HCT116 (cell line): ENCODE results near the gene DIP2C. TPM values are rescaled to one million over a fixed set of nuclear protein-coding genes. Genes with fewer than 3 reads are reported as not detected.

Source experiments
- ATAC-seq: fragments of 200-7000 bp; cut with Tn5 transposase; 2 replicates; pipeline ENCODE4 v1.9.1; 2020; ENCODE audit warnings: mild to moderate bottlenecking, moderate library complexity
- BruUV-seq: library from RNA; stranded (reverse); fragments of 400-500 nt; replicated peaks from 2 replicates; lab custom pipeline; 2021; lab: Mats Ljungman, UMichigan
- CTCF ChIA-PET: fragments of 300-600 bp; sonication (Branson Sonifier 250); formaldehyde crosslinking; loops from one replicate; lab custom pipeline; 2021; ENCODE audit warnings: antibody characterized with exemption; lab: Charles Lee
- POLR2A ChIA-PET: fragments of 300-600, 350-600 bp; sonication (Branson Sonifier 250); formaldehyde crosslinking; loops from one replicate; lab custom pipeline; 2021; ENCODE audit warnings: antibody characterized with exemption; lab: Charles Lee
- RAD21 ChIA-PET, 2 experiments: fragments of 300-600 bp; sonication (Branson Sonifier 250); formaldehyde crosslinking; loops; one replicate each; lab custom pipeline; 2023; ENCODE audit warnings: low total read pairs in 2 of 2; ENCODE audit not compliant: uncharacterized antibody in 2 of 2, unreplicated experiment in 2 of 2, low non-redundant PET in 1 of 2; lab: Charles Lee
- DNase-seq: peaks from one replicate; pipeline ENCODE4 v3.0.0-alpha.2; 2010; ENCODE audit warnings: low read depth, low spot score
- H2AFZ ChIP-seq: fragments of 200-600 bp; shearing (Covaris generic), sonication (generic); 2 replicates; pipeline ENCODE4 v1.6.1; 2017; ENCODE audit warnings: low read depth, mixed run types, mixed read lengths, antibody characterized with exemption, low read length; ENCODE audit not compliant: poor library complexity, severe bottlenecking
- H3K27ac ChIP-seq: 2 replicates; pipeline ENCODE4 v1.5.1; 2012; ENCODE audit warnings: low read depth, low read length
- H3K27me3 ChIP-seq: fragments of 200-600 bp; sonication (generic); 2 replicates; pipeline ENCODE4 v1.6.1; 2016; ENCODE audit warnings: mixed run types, low read length, mixed read lengths; ENCODE audit not compliant: insufficient read depth
- H3K36me3 ChIP-seq, 2 experiments: fragments of 200-500 bp in 1 of 2; fragments of 200-600 bp in 1 of 2; sonication (Bioruptor generic) in 1 of 2; sonication (generic) in 1 of 2; 2 replicates each; pipeline versions ENCODE4 v1.5.1 to v1.6.1; 2014 to 2016; ENCODE audit warnings: low read length in 2 of 2, inconsistent platforms in 1 of 2, mixed read lengths in 1 of 2, mixed run types in 1 of 2; ENCODE audit not compliant: insufficient read depth in 2 of 2, control insufficient read depth in 1 of 2
- H3K4me1 ChIP-seq, 2 experiments: fragments of 200-600 bp in 1 of 2; sonication (generic) in 1 of 2; 2 replicates each; pipeline versions ENCODE4 v1.5.1 to v1.6.1; 2012 to 2017; ENCODE audit warnings: low read length in 2 of 2, inconsistent platforms in 1 of 2, mild to moderate bottlenecking in 1 of 2, mixed read lengths in 1 of 2, mixed run types in 1 of 2, moderate library complexity in 1 of 2; ENCODE audit not compliant: insufficient read depth in 2 of 2, control insufficient read depth in 1 of 2
- H3K4me2 ChIP-seq: fragments of 200-600 bp; sonication (generic); 2 replicates; pipeline ENCODE4 v1.6.1; 2017; ENCODE audit warnings: mixed run types, low read length, mixed read lengths
- H3K4me3 ChIP-seq, 2 experiments: fragments of 200-600 bp in 1 of 2; sonication (generic) in 1 of 2; replicated peaks in 1 of 2; 2 replicates each; pipeline ENCODE4 v1.5.1; 2011 to 2016; ENCODE audit warnings: low read length in 2 of 2, control low read depth in 1 of 2, low read depth in 1 of 2, mild to moderate bottlenecking in 1 of 2, mixed read lengths in 1 of 2, mixed run types in 1 of 2
- H3K79me2 ChIP-seq: fragments of 200-600 bp; sonication (generic); 2 replicates; pipeline ENCODE4 v1.6.1; 2017; ENCODE audit warnings: mild to moderate bottlenecking, mixed run types, low read length, moderate library complexity, mixed read lengths; ENCODE audit not compliant: insufficient read depth
- H3K9ac ChIP-seq: fragments of 200-600 bp; sonication (generic); 2 replicates; pipeline ENCODE4 v1.6.1; 2016; ENCODE audit warnings: low read length, mixed read lengths
- H3K9me2 ChIP-seq: fragments of 200-600 bp; sonication (generic), shearing (Covaris generic); 2 replicates; pipeline ENCODE4 v1.6.1; 2017; ENCODE audit warnings: mixed run types, mild to moderate bottlenecking, moderate library complexity; ENCODE audit not compliant: insufficient read depth
- H3K9me3 ChIP-seq, 2 experiments: fragments of 200-500 bp in 1 of 2; fragments of 200-600 bp in 1 of 2; sonication (Bioruptor generic) in 1 of 2; sonication (generic) in 1 of 2; 2 replicates each; pipeline ENCODE4 v1.6.1; 2014 to 2017; ENCODE audit warnings: low read length in 2 of 2, mixed read lengths in 2 of 2, inconsistent platforms in 1 of 2, low read depth in 1 of 2, mild to moderate bottlenecking in 1 of 2, mixed run types in 1 of 2, moderate library complexity in 1 of 2; ENCODE audit not compliant: control insufficient read depth in 1 of 2, insufficient read depth in 1 of 2
- H4K20me1 ChIP-seq: fragments of 200-600 bp; sonication (generic), shearing (Covaris generic); 2 replicates; pipeline ENCODE4 v1.6.1; 2017; ENCODE audit warnings: mixed run types, mild to moderate bottlenecking, moderate library complexity; ENCODE audit not compliant: insufficient read depth
- CBX3 ChIP-seq: IDR thresholded peaks from 2 replicates; pipeline ENCODE4 v1.6.1; 2012; ENCODE audit warnings: low read depth
- RAD21 ChIP-seq: IDR thresholded peaks from 2 replicates; pipeline ENCODE4 v1.6.1; 2012; ENCODE audit warnings: low read depth, mild to moderate bottlenecking
- SP1 ChIP-seq: IDR thresholded peaks from 2 replicates; pipeline ENCODE4 v1.6.1; 2012; ENCODE audit warnings: low read depth
- TCF7L2 ChIP-seq: IDR thresholded peaks from 2 replicates; pipeline ENCODE4 v1.7.0; 2011; ENCODE audit warnings: borderline replicate concordance, inconsistent platforms; ENCODE audit not compliant: insufficient read depth, insufficient read length; ENCODE audit errors: extremely low read depth
- YY1 ChIP-seq: IDR thresholded peaks from 2 replicates; pipeline ENCODE4 v1.6.1; 2011; ENCODE audit warnings: low read length, low read depth, moderate library complexity, mild to moderate bottlenecking; ENCODE audit not compliant: insufficient replicate concordance; ENCODE audit errors: extremely low read depth
- ZFX ChIP-seq: fragments of 450-650 bp; IDR thresholded peaks from 2 replicates; pipeline ENCODE4 v1.6.1; 2017
- ZNF274 ChIP-seq: fragments of 200-500 bp; sonication (Bioruptor generic); IDR thresholded peaks from 2 replicates; pipeline ENCODE4 v1.6.1; 2014; ENCODE audit warnings: mild to moderate bottlenecking, low read depth, low read length, inconsistent platforms
- intact Hi-C: fragments of 100-400 bp; cut with micrococcal nuclease; formaldehyde crosslinking; loops from 2 replicates; pipeline ENCODE4 v1.10.0; 2022
- total RNA-seq: library from RNA; stranded (reverse); gene quantifications from one replicate; pipeline ENCODE4 v1.2.1, GENCODE V29; 2021; ENCODE audit not compliant: unreplicated experiment
- TF ChIP-seq, protein P1 (sequence below): IDR thresholded peaks from 2 replicates; pipeline ENCODE4 v1.6.1; 2012; ENCODE audit warnings: low read depth
- TF ChIP-seq, protein P2 (sequence below): IDR thresholded peaks from 2 replicates; pipeline ENCODE4 v1.6.1; 2012

The DIP2C gene
- total RNA-seq, 1 experiment from 2014 or later = 15.4 TPM

DNA sequence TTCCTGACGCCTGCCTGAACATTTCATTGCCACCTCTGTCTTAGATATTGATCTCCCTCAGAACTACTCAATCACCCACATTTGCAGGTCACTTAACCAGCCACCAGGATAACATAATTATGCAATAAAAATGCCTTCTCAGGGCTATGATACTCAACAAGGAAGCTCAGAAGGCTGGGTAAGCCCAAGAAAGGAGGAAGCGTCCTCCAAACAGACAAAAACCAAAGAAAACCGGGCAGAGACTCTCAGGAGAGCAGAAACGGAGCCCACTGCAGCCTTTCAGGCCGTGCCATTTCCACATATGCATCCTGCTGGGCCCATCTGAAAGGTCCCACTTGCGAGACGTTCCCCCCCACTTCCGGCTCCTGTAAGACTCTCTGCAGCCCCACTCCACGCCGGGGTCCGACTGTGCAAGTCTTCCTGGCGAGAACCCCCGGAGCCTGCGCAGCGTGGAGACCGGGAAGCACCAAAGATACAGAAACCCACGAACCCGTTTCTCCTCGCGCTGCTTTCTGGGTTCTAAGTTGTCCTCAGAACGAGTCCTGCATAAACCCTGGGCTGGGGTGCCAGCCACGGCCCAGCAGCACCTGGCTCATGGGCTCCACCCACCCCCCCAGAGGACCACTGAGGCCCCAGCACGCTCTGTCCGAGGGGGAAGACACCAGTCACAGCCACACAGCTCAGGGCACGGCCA lies 83.7 kb downstream of the DIP2C start:
- ChIA-PET CTCF (no interaction called here), RAD21 (no interaction called here), POLR2A (no interaction called here)
- Histone ChIP-seq H3K36me3 (no peaks in the 10 kb centered on the region), H2AFZ (no peak overlapping the region), H3K4me3 (no peak overlapping the region), H3K27ac (no peak overlapping the region), H3K9ac (no peak overlapping the region), H3K9me2 (no peaks in the 10 kb centered on the region), H3K79me2 (no peaks in the 10 kb centered on the region), H3K9me3 (no peaks in the 10 kb centered on the region), H3K27me3 (no peaks in the 10 kb centered on the region), H4K20me1 (no peaks in the 10 kb centered on the region), H3K4me2 (no peak overlapping the region), H3K4me1 (no peaks in the 10 kb centered on the region)
- ATAC-seq (no peak), DNase-seq (no peak)
- intact Hi-C loops = no loop called here
- no TSS peak for BruUV-seq
- TF ChIP-seq, protein P1, sequence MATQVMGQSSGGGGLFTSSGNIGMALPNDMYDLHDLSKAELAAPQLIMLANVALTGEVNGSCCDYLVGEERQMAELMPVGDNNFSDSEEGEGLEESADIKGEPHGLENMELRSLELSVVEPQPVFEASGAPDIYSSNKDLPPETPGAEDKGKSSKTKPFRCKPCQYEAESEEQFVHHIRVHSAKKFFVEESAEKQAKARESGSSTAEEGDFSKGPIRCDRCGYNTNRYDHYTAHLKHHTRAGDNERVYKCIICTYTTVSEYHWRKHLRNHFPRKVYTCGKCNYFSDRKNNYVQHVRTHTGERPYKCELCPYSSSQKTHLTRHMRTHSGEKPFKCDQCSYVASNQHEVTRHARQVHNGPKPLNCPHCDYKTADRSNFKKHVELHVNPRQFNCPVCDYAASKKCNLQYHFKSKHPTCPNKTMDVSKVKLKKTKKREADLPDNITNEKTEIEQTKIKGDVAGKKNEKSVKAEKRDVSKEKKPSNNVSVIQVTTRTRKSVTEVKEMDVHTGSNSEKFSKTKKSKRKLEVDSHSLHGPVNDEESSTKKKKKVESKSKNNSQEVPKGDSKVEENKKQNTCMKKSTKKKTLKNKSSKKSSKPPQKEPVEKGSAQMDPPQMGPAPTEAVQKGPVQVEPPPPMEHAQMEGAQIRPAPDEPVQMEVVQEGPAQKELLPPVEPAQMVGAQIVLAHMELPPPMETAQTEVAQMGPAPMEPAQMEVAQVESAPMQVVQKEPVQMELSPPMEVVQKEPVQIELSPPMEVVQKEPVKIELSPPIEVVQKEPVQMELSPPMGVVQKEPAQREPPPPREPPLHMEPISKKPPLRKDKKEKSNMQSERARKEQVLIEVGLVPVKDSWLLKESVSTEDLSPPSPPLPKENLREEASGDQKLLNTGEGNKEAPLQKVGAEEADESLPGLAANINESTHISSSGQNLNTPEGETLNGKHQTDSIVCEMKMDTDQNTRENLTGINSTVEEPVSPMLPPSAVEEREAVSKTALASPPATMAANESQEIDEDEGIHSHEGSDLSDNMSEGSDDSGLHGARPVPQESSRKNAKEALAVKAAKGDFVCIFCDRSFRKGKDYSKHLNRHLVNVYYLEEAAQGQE = no peak

DNA sequence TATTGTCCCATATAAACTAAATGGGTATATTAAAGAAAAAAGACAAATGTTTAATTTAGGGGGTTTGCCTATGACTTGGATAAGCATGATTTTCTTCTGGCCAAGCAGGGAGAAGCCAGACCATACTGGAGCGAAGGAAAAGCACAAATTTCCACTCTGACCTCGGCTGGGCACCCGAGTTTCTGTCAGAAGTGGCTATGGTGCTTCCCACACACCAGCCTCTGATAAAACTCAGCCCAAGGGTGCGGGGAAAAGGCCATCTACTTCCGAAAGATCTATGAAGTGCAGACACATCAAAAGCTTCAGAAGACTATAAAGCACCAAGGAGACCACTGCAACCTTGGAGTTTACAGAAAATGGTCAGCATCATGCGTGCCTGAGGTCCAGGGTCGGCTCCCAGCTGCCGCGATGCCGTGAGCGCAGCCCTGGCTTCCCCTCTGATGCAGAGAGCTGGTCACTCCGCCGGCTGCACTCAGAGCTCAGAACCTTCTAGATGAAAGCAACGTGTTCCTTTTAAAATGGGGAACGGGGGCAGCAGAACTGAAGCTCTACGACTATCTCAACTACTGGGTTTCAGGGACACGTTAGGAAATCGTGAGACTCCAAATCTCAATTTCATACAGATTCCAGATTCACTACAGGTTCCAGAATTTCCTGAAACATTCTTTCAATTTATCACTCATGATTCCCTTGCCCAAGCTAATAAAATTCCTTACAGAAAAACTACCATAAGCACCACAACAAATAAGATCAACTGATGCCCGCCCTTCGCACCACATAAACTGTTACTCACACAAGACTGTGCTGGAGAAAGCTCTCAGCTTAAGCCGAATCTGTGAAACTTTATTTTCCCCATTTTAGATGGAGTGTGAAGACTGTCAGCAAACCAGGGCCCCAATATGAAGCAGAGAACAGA lies 84.5 kb downstream of the DIP2C start:
- Histone ChIP-seq H2AFZ (no peak overlapping the region), H3K9me3 (no peaks in the 10 kb centered on the region), H4K20me1 (no peaks in the 10 kb centered on the region), H3K4me1 (no peaks in the 10 kb centered on the region), H3K27me3 (no peaks in the 10 kb centered on the region), H3K4me3 (no peak overlapping the region), H3K9me2 (no peaks in the 10 kb centered on the region), H3K27ac (no peak overlapping the region), H3K79me2 (no peaks in the 10 kb centered on the region), H3K4me2 (no peak overlapping the region), H3K36me3 (no peaks in the 10 kb centered on the region), H3K9ac (no peak overlapping the region)
- BruUV-seq = no TSS peak
- ChIA-PET RAD21 (no interaction called here), CTCF (no interaction called here), POLR2A (no interaction called here)
- intact Hi-C loops = no loop called here
- TF ChIP-seq RAD21 = no peak
- no peak for TF ChIP-seq ZFX
- TF ChIP-seq ZNF274 = no peak
- TF ChIP-seq, protein P2, sequence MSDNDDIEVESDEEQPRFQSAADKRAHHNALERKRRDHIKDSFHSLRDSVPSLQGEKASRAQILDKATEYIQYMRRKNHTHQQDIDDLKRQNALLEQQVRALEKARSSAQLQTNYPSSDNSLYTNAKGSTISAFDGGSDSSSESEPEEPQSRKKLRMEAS = no peak
- TF ChIP-seq YY1 = no peak
- TF ChIP-seq TCF7L2 = no peak
- TF ChIP-seq, protein P1 = no peak
- TF ChIP-seq SP1 = no peak
- no peak for TF ChIP-seq CBX3
- DNase-seq (no peak), ATAC-seq (no peak)
